Testis (tissue), 3 donors: Measurements from ENCODE around the gene HDAC9. TPM values are rescaled to one million over a fixed set of nuclear protein-coding genes. Genes with fewer than 3 reads are reported as not detected.

Experiments used
- DNase-seq: peaks from one replicate; pipeline ENCODE4 v3.0.0-alpha.2; 2019
- H3K27ac ChIP-seq, 2 donors: fragments of 200-600 bp; sonication (generic); one replicate each; pipeline ENCODE4 v1.5.1; 2019
- H3K27me3 ChIP-seq: fragments of 200-600 bp; sonication (generic); one replicate; pipeline ENCODE4 v1.5.1; 2019
- H3K36me3 ChIP-seq: fragments of 200-600 bp; sonication (generic); one replicate; pipeline ENCODE4 v1.5.1; 2017; ENCODE audit warnings: low read depth; ENCODE audit errors: missing control alignments
- H3K4me1 ChIP-seq: fragments of 200-600 bp; sonication (generic); one replicate; pipeline ENCODE4 v1.5.1; 2019
- H3K4me3 ChIP-seq, 2 donors: fragments of 200-600 bp; sonication (generic); one replicate each; pipeline ENCODE4 v1.5.1; 2017 to 2019
- H3K9me3 ChIP-seq: fragments of 200-600 bp; sonication (generic); one replicate; pipeline ENCODE4 v1.5.1; 2017
- POLR2A ChIP-seq: fragments of 450-650 bp; IDR thresholded peaks from one replicate; pipeline ENCODE4 v1.6.1; 2017; ENCODE audit warnings: antibody characterized with exemption, mild to moderate bottlenecking, moderate library complexity
- WGBS, 2 donors: methylation state at CpG; one replicate each; pipeline ENCODE4 v1.1.5; 2018; 5-methylcytosine and 5-hydroxymethylcytosine counted together
- intact Hi-C: fragments of 100-400 bp; cut with DNase I; formaldehyde crosslinking; loops from one replicate; pipeline ENCODE4 v1.15.1; 2023; ENCODE audit warnings: low total_unique reads
- polyA plus RNA-seq: library from polyadenylated mRNA; stranded (reverse); fragments of 350-450 nt; fragmentation: Illumina TruSeq; extraction: RNeasy Lipid Tissue Mini Kit (QIAGEN cat#74804); gene quantifications from one replicate; pipeline ENCODE4 v1.2.3, GENCODE V29; 2014; ENCODE audit warnings: low read depth, low replicate concordance; ENCODE audit not compliant: insufficient read depth
- total RNA-seq, 2 donors: library from RNA; depleted of rRNA; stranded (reverse); fragments of >200 nt; gene quantifications; one replicate each; pipeline ENCODE4 v1.2.3, GENCODE V29; 2016
- TF ChIP-seq, protein P1 (sequence below), 3 experiments: fragments of 450-650 bp in 2 of 3; fragments of 200-600 bp in 1 of 3; sonication (generic) in 1 of 3; IDR thresholded peaks; one replicate each; pipeline ENCODE4 v1.5.1; 2016 to 2019; ENCODE audit warnings: antibody characterized with exemption in 3 of 3, mild to moderate bottlenecking in 2 of 3, moderate library complexity in 1 of 3

The HDAC9 gene
- total and polyA plus RNA-seq, 3 donors from 2014 or later: 30.6 to 35.5 (median 35.4) TPM

DNA sequence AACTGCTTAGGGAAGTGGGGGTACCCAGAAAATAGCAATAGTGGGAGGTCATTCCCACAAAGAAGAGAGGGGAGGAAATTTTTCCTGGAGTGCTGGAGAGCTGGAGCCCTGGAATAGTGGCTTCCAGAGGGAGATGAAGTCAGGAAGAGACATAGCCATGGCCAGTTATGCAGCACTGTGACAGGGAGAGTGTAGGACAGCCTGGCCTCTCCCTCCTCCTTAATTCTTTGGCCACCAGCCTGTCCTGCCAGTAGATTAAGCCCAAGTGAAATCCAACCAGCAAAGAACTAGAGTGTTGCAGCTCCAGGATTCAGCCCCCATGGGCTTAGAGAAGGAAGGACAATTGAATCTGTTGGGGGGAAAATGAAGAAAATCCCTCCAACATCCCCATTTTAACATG is 130.5 kb downstream of the HDAC9 start:
- Histone ChIP-seq H3K27me3 (no peaks in the 10 kb centered on the region), H3K27ac (no peak overlapping the region), H3K4me3 (no peak overlapping the region), H3K4me1 (no peaks in the 10 kb centered on the region), H3K9me3 (no peaks in the 10 kb centered on the region), H3K36me3 (no peaks in the 10 kb centered on the region)
- intact Hi-C loops: no loop called here
- DNase-seq: no peak
- TF ChIP-seq POLR2A: no peak
- TF ChIP-seq, protein P1, sequence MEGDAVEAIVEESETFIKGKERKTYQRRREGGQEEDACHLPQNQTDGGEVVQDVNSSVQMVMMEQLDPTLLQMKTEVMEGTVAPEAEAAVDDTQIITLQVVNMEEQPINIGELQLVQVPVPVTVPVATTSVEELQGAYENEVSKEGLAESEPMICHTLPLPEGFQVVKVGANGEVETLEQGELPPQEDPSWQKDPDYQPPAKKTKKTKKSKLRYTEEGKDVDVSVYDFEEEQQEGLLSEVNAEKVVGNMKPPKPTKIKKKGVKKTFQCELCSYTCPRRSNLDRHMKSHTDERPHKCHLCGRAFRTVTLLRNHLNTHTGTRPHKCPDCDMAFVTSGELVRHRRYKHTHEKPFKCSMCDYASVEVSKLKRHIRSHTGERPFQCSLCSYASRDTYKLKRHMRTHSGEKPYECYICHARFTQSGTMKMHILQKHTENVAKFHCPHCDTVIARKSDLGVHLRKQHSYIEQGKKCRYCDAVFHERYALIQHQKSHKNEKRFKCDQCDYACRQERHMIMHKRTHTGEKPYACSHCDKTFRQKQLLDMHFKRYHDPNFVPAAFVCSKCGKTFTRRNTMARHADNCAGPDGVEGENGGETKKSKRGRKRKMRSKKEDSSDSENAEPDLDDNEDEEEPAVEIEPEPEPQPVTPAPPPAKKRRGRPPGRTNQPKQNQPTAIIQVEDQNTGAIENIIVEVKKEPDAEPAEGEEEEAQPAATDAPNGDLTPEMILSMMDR (IDR thresholded peaks at IDR 0.05): no peak

DNA sequence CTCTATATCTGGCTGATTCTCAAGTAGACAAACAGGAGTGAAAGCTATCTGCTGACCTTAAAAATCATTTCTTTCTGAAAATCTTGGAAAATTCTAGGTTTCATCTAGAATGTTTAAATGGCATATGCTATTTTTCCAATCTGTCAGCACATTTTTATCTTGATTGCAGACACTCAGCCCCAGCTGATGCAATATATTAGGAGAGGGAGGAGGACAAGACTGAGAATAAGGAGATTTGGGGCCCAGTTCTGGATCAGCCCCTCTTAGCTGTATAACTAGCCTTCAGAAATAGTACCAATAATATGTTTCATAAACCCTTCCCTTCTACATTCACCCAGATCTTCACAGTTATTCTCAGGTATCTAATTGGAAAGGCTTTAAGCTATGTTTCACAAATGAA is 131.2 kb downstream of the HDAC9 start:
- TF ChIP-seq POLR2A: no peak
- TF ChIP-seq, protein P1 (IDR thresholded peaks at IDR 0.05): no peak
- no peaks in the 10 kb centered on the region for H3K9me3 ChIP-seq
- H3K27me3 ChIP-seq: no peaks in the 10 kb centered on the region
- H3K36me3 ChIP-seq: no peaks in the 10 kb centered on the region
- H3K4me3 ChIP-seq: no peak overlapping the region
- intact Hi-C loops: no loop called here
- H3K4me1 ChIP-seq: no peaks in the 10 kb centered on the region
- H3K27ac ChIP-seq: no peak overlapping the region
- DNase-seq: no peak

DNA sequence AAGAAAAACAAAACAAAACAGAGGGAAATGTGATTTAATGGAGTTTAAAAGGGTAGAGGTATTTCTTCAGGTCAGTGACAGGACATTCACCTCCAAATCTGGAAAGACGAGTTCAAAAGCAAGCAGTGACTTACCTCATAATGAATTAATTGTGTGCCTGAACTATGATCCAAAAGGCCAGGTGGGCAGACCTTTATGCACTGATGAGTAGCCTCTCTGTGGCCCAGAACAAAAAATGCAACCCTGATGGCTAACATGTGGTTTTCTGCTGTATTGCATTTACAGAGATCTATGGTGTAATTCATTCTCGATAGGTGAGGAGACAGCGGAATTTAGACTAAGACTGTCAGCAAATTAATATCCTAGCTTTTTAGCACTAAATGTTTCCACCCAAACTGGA is 142.0 kb downstream of the HDAC9 start:
- intact Hi-C loops: no loop called here
- no peak overlapping the region for H3K27ac ChIP-seq
- no peaks in the 10 kb centered on the region for H3K36me3 ChIP-seq
- H3K27me3 ChIP-seq: no peaks in the 10 kb centered on the region
- TF ChIP-seq POLR2A: no peak
- TF ChIP-seq, protein P1 (IDR thresholded peaks at IDR 0.05): no peak
- H3K4me1 ChIP-seq: no peaks in the 10 kb centered on the region
- WGBS, 2 donors: 91 to 95% methylated on average over 3 of the region's 3 CpGs
- no peak overlapping the region for H3K4me3 ChIP-seq
- no peak for DNase-seq
- no peaks in the 10 kb centered on the region for H3K9me3 ChIP-seq

DNA sequence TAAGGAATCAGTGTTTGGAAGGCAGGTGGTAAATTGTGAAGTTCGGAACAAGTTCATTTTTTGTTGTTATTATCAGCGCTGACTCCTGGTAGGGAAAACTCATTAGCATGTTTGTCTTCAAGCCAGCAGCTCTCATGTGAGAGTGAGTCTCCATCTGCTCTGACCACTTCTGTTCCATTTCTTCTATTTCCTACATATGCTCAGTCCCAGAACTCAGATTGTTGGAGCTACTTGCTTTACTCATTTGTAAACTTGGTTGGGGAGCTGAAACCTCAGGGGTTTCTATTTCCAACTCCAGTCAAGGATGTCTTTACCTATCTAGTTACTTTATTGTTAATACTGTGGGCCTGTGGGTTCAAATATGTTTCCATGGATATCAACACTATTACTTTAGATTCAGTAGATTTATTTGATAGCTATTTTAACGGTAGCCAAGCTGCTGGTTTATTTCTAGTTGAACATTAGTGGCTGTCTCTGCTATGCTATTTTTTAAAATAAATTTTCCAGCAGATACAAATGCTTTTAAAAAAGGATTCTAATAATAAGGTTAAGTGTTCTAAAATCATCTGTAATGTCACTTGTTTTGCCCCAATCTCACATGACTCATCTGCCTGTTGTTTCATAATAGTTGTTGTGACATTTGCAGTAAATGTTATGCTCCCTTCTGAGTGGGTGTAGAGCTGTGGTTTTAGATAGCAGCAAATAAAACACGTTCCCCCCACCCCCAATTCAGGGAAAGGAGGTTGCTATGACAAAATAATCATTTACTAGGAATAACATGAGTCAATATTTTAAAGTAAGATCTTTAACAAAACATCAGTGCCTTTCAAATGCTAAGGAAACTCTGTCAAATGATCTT is 143.3 kb downstream of the HDAC9 start:
- Histone ChIP-seq H3K9me3 (no peaks in the 10 kb centered on the region), H3K27me3 (no peaks in the 10 kb centered on the region), H3K27ac (no peak overlapping the region), H3K4me1 (no peaks in the 10 kb centered on the region), H3K36me3 (no peaks in the 10 kb centered on the region), H3K4me3 (no peak overlapping the region)
- DNase-seq: no peak
- TF ChIP-seq POLR2A: no peak
- TF ChIP-seq, protein P1 (IDR thresholded peaks at IDR 0.05): no peak
- intact Hi-C loops: no loop called here
- WGBS, 2 donors: 60 to 65% methylated on average over 4 of the region's 4 CpGs

DNA sequence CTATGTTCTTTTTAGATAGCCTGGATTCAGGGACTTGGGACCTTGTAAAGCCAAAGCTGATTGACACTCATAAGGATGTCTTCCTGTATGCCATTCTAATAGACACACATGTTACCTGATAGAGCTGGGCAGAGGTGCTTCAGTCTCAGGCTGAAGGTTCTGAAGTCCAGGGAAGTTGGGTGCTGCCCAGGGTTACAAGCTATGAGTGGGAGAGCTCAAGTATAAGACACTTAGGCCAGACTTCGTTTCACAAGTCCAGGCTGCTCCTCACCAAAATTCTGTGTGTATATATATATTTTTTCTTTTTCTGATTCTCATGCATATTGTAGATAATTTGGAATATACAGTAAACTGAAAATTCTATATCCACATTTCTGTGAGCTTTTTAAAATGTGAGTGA is 144.2 kb downstream of the HDAC9 start:
- TF ChIP-seq, protein P1 (IDR thresholded peaks at IDR 0.05): no peak
- TF ChIP-seq POLR2A: no peak
- H3K36me3 ChIP-seq: no peaks in the 10 kb centered on the region
- H3K4me1 ChIP-seq: no peaks in the 10 kb centered on the region
- intact Hi-C loops: no loop called here
- 87 to 100% methylated on average over 1 of the region's 1 CpG for WGBS, 2 donors
- no peak overlapping the region for H3K27ac ChIP-seq
- no peak overlapping the region for H3K4me3 ChIP-seq
- H3K9me3 ChIP-seq: no peaks in the 10 kb centered on the region
- DNase-seq: no peak
- no peaks in the 10 kb centered on the region for H3K27me3 ChIP-seq
